GM19468 (cell line): Measurements from ENCODE around the gene SBNO2.

Experiments used
- ATAC-seq: cut with Tn5 transposase; IDR thresholded peaks from one replicate; pipeline ENCODE4 v1.9.1; 2021; ENCODE audit warnings: mild to moderate bottlenecking, moderate library complexity, moderate number of reproducible peaks; ENCODE audit not compliant: unreplicated experiment; ENCODE audit errors: extremely low read depth

Gene SBNO2

GRCh38 chr19:1169411-1169791 lies 4.7 kb downstream of the SBNO2 start:
- no peak for ATAC-seq

- no peak for ATAC-seq
These were observed 5.3 kb downstream of the SBNO2 start for GRCh38 chr19:1168572-1169410.

GRCh38 chr19:1167687-1168571 lies 6.1 kb downstream of the SBNO2 start:
- no peak for ATAC-seq

- no peak for ATAC-seq
These were observed 7.0 kb downstream of the SBNO2 start for GRCh38 chr19:1166872-1167573.

GRCh38 chr19:1164684-1165531 lies 9.2 kb downstream of the SBNO2 start:
- no peak for ATAC-seq

- no peak for ATAC-seq
These were observed 10.0 kb downstream of the SBNO2 start for GRCh38 chr19:1163934-1164683.

GRCh38 chr19:1163283-1163933 lies 10.7 kb downstream of the SBNO2 start:
- ATAC-seq = no peak

- no peak for ATAC-seq
These were observed 11.4 kb downstream of the SBNO2 start for GRCh38 chr19:1162404-1163282.

- no peak for ATAC-seq
These were observed 12.4 kb downstream of the SBNO2 start for GRCh38 chr19:1161716-1162115.

- ATAC-seq = no peak
These were observed 14.0 kb downstream of the SBNO2 start for GRCh38 chr19:1159864-1160595.

- ATAC-seq = no peak
These were observed 15.1 kb downstream of the SBNO2 start for GRCh38 chr19:1158885-1159448.

- ATAC-seq = no peak
These were observed 15.9 kb downstream of the SBNO2 start for GRCh38 chr19:1157931-1158884.

- ATAC-seq = no peak
These were observed 17.0 kb downstream of the SBNO2 start for GRCh38 chr19:1156830-1157615.

GRCh38 chr19:1156305-1156801 lies 17.7 kb downstream of the SBNO2 start:
- ATAC-seq = no peak
